Transverse colon (tissue), 4 donors: ENCODE data around the gene ACTR3C. TPM values are rescaled to one million over a fixed set of nuclear protein-coding genes. Genes with fewer than 3 reads are reported as not detected.
A peak's percentile ranks its signal among the peaks of the same experiment; 100 is the strongest.

ENCODE experiments used
- DNase-seq: peaks from one replicate; pipeline ENCODE4 v3.0.0-alpha.2; 2019
- H3K27ac ChIP-seq, 4 donors: fragments of 200-600 bp; sonication (generic); 2 replicates each; pipeline ENCODE4 v1.5.1; 2016 to 2018; ENCODE audit warnings: inconsistent platforms in 4 of 4
- H3K27me3 ChIP-seq: fragments of 200-600 bp; sonication (generic); 2 replicates; pipeline ENCODE4 v1.5.1; 2017; ENCODE audit warnings: inconsistent platforms
- H3K36me3 ChIP-seq, 4 donors: fragments of 200-600 bp; sonication (generic); 2 replicates each; pipeline ENCODE4 v1.5.1; 2017 to 2019; ENCODE audit warnings: inconsistent platforms in 4 of 4
- H3K4me1 ChIP-seq, 4 donors: fragments of 200-600 bp; sonication (generic); 2 replicates each; pipeline ENCODE4 v1.5.1; 2017 to 2020; ENCODE audit warnings: inconsistent platforms in 4 of 4
- H3K4me3 ChIP-seq, 4 donors: fragments of 200-600 bp; sonication (generic); 1 replicate in 1 of 4; 2 replicates in 3 of 4; pipeline versions ENCODE4 v1.5.1 to v1.6.1; 2017 to 2019; ENCODE audit warnings: inconsistent platforms in 4 of 4
- H3K9me3 ChIP-seq, 2 donors: fragments of 200-600 bp; sonication (generic); 2 replicates each; pipeline ENCODE4 v1.5.1; 2017 to 2019; ENCODE audit warnings: inconsistent platforms in 2 of 2
- EP300 ChIP-seq: sonication (generic); formaldehyde crosslinking; IDR thresholded peaks from one replicate; pipeline ENCODE4 v1.6.1; 2017; ENCODE audit warnings: antibody characterized with exemption, low read depth
- POLR2A ChIP-seq: fragments of 450-650 bp; IDR thresholded peaks from one replicate; pipeline ENCODE4 v1.6.1; 2016; ENCODE audit warnings: antibody characterized with exemption, mild to moderate bottlenecking, moderate library complexity
- POLR2AphosphoS5 ChIP-seq, 3 donors: sonication (generic); formaldehyde crosslinking; IDR thresholded peaks; one replicate each; pipeline ENCODE4 v1.6.1; 2016; ENCODE audit warnings: antibody characterized with exemption in 3 of 3
- WGBS, 2 donors: methylation state at CpG; one replicate each; pipeline ENCODE4 v1.1.5; 2018; ENCODE audit warnings: low coverage in 1 of 2; 5-methylcytosine and 5-hydroxymethylcytosine counted together
- in situ Hi-C, 4 donors: fragments of 200-750 bp; cut with MboI; loops; one replicate each; pipeline versions ENCODE4 v1.15.0 to v1.15.1; 2017; ENCODE audit warnings: low sequenced_read_pairs in 3 of 4, low pct_ligation_motif_present in 1 of 4, low pct_unique_long_range_greater_than_20kb in 1 of 4
- intact Hi-C: fragments of 100-400 bp; cut with DNase I; formaldehyde crosslinking; loops from one replicate; pipeline ENCODE4 v1.15.1; 2023; ENCODE audit warnings: low total_unique reads
- total RNA-seq, 4 donors: library from RNA; depleted of rRNA; stranded (reverse); fragments of >200 nt; gene quantifications; one replicate each; pipeline ENCODE4 v1.1.0, GENCODE V29; 2016
- TF ChIP-seq, protein P1 (sequence below), 5 experiments: fragments of 200-600 bp in 3 of 5; fragments of 450-650 bp in 2 of 5; sonication (generic) in 3 of 5; IDR thresholded peaks; 1 replicate in 2 of 5; 2 replicates in 3 of 5; pipeline ENCODE4 v1.5.1; 2016 to 2017; ENCODE audit warnings: antibody characterized with exemption in 5 of 5, inconsistent platforms in 3 of 5, mild to moderate bottlenecking in 2 of 5, moderate library complexity in 1 of 5

The ACTR3C gene
- total RNA-seq, 4 donors from 2014 or later, result 19.9 to 71.1 (median 42.7) TPM

DNA sequence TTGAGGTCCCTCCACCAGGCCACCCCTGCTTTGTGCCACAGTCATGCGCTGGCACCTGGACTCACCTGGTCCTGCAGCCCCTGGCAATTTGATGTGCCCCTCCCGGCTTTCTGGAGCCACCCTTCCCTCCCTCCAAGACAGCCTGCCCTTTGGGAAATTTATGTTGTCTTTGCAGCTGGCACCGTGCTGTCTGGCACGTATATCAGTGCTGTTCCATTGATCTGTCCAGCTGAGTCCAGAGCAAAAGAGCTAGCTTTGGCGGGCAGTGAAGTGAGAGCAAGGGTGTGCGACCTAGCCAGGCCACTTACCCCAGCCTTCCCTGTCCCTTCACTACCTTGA lies 12.4 kb upstream of the ACTR3C start:
- intact Hi-C loops (no loop called here), in situ Hi-C loops (no loop called here)
- no peak for DNase-seq
- 35 to 53% methylated on average over 5 to 6 of the region's 6 CpGs for WGBS, 2 donors
- H3K27me3 ChIP-seq, result peaks cover 3% of the 10 kb centered on the region
- no peak for TF ChIP-seq POLR2AphosphoS5 (IDR thresholded peaks at IDR 0.05)
- no peak for TF ChIP-seq POLR2A
- TF ChIP-seq, protein P1, sequence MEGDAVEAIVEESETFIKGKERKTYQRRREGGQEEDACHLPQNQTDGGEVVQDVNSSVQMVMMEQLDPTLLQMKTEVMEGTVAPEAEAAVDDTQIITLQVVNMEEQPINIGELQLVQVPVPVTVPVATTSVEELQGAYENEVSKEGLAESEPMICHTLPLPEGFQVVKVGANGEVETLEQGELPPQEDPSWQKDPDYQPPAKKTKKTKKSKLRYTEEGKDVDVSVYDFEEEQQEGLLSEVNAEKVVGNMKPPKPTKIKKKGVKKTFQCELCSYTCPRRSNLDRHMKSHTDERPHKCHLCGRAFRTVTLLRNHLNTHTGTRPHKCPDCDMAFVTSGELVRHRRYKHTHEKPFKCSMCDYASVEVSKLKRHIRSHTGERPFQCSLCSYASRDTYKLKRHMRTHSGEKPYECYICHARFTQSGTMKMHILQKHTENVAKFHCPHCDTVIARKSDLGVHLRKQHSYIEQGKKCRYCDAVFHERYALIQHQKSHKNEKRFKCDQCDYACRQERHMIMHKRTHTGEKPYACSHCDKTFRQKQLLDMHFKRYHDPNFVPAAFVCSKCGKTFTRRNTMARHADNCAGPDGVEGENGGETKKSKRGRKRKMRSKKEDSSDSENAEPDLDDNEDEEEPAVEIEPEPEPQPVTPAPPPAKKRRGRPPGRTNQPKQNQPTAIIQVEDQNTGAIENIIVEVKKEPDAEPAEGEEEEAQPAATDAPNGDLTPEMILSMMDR (IDR thresholded peaks at IDR 0.05), result no peak
- TF ChIP-seq EP300, result no peak
- peak overlapping the region; percentile 32 to 94 (median 70) for H3K27ac ChIP-seq
- H3K4me3 ChIP-seq, result no peak overlapping the region
- H3K9me3 ChIP-seq, result no peaks in the 10 kb centered on the region
- peaks cover 19 to 55% (median 44%) of the 10 kb centered on the region in 4 donors for H3K4me1 ChIP-seq
- no peaks in the 10 kb centered on the region for H3K36me3 ChIP-seq

DNA sequence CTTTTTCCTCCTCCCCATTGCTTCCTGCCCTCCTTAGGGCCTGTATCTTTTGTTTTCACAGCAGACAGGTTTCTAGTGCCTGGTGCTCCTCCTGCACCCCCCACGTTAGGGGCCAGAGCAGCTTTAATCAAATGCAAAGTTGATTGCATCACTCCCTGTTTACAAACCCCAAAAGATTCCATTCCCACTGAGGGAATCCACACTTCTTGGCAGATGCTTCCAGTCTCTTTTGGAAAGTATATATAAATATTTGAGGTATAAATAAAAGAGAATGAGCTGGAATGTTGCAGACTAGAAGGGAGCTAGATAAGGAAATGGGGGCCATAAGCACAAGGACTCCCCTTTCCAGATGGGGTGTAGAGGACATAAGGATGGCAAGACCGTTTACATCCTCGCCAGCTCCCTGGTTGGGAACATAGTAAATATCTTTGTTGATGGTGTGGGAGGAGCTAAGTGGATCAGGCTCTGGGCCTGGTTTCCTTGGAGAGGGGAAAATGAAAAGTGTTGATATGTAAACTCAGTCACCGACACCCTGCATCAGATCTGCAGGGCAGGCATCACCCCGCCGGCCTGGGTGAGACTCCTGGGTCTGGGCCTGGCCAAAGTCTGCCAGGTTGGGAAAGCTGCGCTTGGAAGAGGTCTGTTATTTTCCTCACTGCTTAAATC lies 11.9 kb upstream of the ACTR3C start:
- WGBS, 2 donors, result 25 to 51% methylated on average over 3 to 7 of the region's 7 CpGs
- in situ Hi-C loops, result no loop called here
- Histone ChIP-seq H3K4me1 (peaks cover 19 to 50% (median 39%) of the 10 kb centered on the region in 4 donors), H3K4me3 (no peak overlapping the region), H3K27me3 (no peaks in the 10 kb centered on the region), H3K9me3 (no peaks in the 10 kb centered on the region), H3K27ac (peak overlapping the region; percentile 32 to 94 (median 70)), H3K36me3 (no peaks in the 10 kb centered on the region)
- TF ChIP-seq POLR2AphosphoS5 (IDR thresholded peaks at IDR 0.05) (peak in 1 of 3 donors; percentile 60), POLR2A (no peak), EP300 (no peak)
- TF ChIP-seq, protein P1 (IDR thresholded peaks at IDR 0.05), result no peak
- no peak for DNase-seq
- intact Hi-C loops, result no loop called here

DNA sequence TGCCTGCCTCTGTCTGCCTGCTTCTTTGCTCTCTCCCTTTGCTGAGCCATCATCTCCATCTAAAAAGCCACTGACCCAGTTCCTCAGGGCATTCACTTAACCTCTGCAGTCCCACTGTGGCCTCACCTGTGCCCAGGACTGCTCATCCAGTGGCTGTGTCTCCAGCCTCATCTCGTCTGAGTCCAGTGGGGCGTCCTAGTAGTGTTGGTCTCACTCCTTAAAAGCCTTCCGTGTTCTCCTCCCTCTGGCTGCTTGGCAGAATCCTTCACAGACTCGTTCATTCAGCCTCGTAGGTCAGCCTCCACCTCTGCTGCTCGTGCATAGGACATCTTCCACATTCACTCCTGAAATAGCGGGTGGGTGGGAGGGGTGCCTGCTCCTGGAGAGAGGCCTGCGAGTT lies 10.8 kb upstream of the ACTR3C start:
- 92 to 94% methylated on average over 5 to 8 of the region's 8 CpGs for WGBS, 2 donors
- in situ Hi-C loops, result no loop called here
- no peaks in the 10 kb centered on the region for H3K9me3 ChIP-seq
- no peaks in the 10 kb centered on the region for H3K27me3 ChIP-seq
- peak overlapping the region in 3 of 4 donors; percentile 32 to 94 (median 68) for H3K27ac ChIP-seq
- DNase-seq, result no peak
- intact Hi-C loops, result no loop called here
- TF ChIP-seq POLR2AphosphoS5 (IDR thresholded peaks at IDR 0.05) (no peak), POLR2A (no peak), EP300 (no peak)
- TF ChIP-seq, protein P1 (IDR thresholded peaks at IDR 0.05), result no peak
- H3K4me3 ChIP-seq, result no peak overlapping the region
- H3K4me1 ChIP-seq, result peaks cover 19 to 38% (median 28%) of the 10 kb centered on the region in 4 donors
- H3K36me3 ChIP-seq, result no peaks in the 10 kb centered on the region

GRCh38 chr7:150333659-150334058 lies 10.3 kb upstream of the ACTR3C start:
- intact Hi-C loops (no loop called here), in situ Hi-C loops (no loop called here)
- Histone ChIP-seq H3K27me3 (no peaks in the 10 kb centered on the region), H3K27ac (peak overlapping the region in 1 of 4 donors; percentile 94), H3K4me3 (no peak overlapping the region), H3K36me3 (no peaks in the 10 kb centered on the region), H3K9me3 (no peaks in the 10 kb centered on the region), H3K4me1 (peaks cover 19 to 35% (median 25%) of the 10 kb centered on the region in 4 donors)
- TF ChIP-seq, protein P1 (IDR thresholded peaks at IDR 0.05), result no peak
- TF ChIP-seq POLR2A (no peak), POLR2AphosphoS5 (IDR thresholded peaks at IDR 0.05) (no peak), EP300 (no peak)
- WGBS, 2 donors, result 97% methylated on average over 10 of the region's 10 CpGs; no CpG with 5 or more reads in 1 of the 2 donors
- no peak for DNase-seq
